GM23338 (cell line): ENCODE measurements around the gene DPF1. TPM values are rescaled to one million over a fixed set of nuclear protein-coding genes. Genes with fewer than 3 reads are reported as not detected.

ENCODE experiments used
- ATAC-seq: fragments of 200-7000 bp; cut with Tn5 transposase; 3 replicates; pipeline ENCODE4 v1.9.1; 2020
- DNase-seq: peaks from one replicate; pipeline ENCODE4 v3.0.0-alpha.2; 2015; ENCODE audit warnings: low spot score
- H2AFZ ChIP-seq: fragments of 200-600 bp; sonication (generic); 2 replicates; pipeline ENCODE4 v1.8.0; 2016; ENCODE audit warnings: antibody characterized with exemption, mild to moderate bottlenecking, moderate library complexity
- H3F3A ChIP-seq: fragments of 200-600 bp; sonication (generic); replicated peaks from 2 replicates; pipeline ENCODE4 v1.8.0; 2017; ENCODE audit warnings: antibody characterized with exemption, mixed run types, low read depth
- H3K27ac ChIP-seq: fragments of 200-600 bp; sonication (generic); 2 replicates; pipeline ENCODE4 v1.6.1; 2016; ENCODE audit warnings: low read depth
- H3K27me3 ChIP-seq: fragments of 200-600 bp; sonication (generic); 2 replicates; pipeline ENCODE4 v1.8.0; 2016; ENCODE audit warnings: mild to moderate bottlenecking, mixed run types, moderate library complexity; ENCODE audit not compliant: insufficient read depth
- H3K36me3 ChIP-seq: fragments of 200-600 bp; sonication (generic); 2 replicates; pipeline ENCODE4 v1.8.0; 2016; ENCODE audit warnings: mild to moderate bottlenecking; ENCODE audit not compliant: insufficient read depth
- H3K4me1 ChIP-seq: fragments of 200-600 bp; sonication (generic); 2 replicates; pipeline ENCODE4 v1.8.0; 2016; ENCODE audit warnings: mild to moderate bottlenecking, moderate library complexity; ENCODE audit not compliant: insufficient read depth
- H3K4me2 ChIP-seq: fragments of 200-600 bp; sonication (generic); 2 replicates; pipeline ENCODE4 v1.7.1; 2017; ENCODE audit warnings: mixed run types
- H3K4me3 ChIP-seq: fragments of 200-600 bp; sonication (generic); 2 replicates; pipeline ENCODE4 v1.6.1; 2016; ENCODE audit warnings: mixed run types
- H3K79me2 ChIP-seq: fragments of 200-600 bp; sonication (generic); replicated peaks from 2 replicates; pipeline ENCODE4 v1.8.0; 2017; ENCODE audit warnings: mild to moderate bottlenecking; ENCODE audit not compliant: insufficient read depth
- H3K9me2 ChIP-seq: fragments of 200-600 bp; sonication (generic); 2 replicates; pipeline ENCODE4 v1.8.0; 2017; ENCODE audit not compliant: insufficient read depth
- H4K20me1 ChIP-seq: fragments of 200-600 bp; sonication (generic); replicated peaks from 2 replicates; pipeline ENCODE4 v1.8.0; 2017; ENCODE audit warnings: mild to moderate bottlenecking; ENCODE audit not compliant: insufficient read depth
- H3K27ac Mint-ChIP-seq: 2 replicates; pipeline ENCODE4 v1.8.0; 2020; ENCODE audit warnings: inconsistent platforms, mild to moderate bottlenecking, moderate library complexity, mixed read lengths
- H3K27me3 Mint-ChIP-seq: 3 replicates; pipeline ENCODE4 v1.8.0; 2022; ENCODE audit warnings: low read depth, mild to moderate bottlenecking, moderate library complexity, mixed read lengths, inconsistent platforms; ENCODE audit not compliant: insufficient read depth, poor library complexity
- H3K36me3 Mint-ChIP-seq: 3 replicates; pipeline ENCODE4 v1.8.0; 2021; ENCODE audit warnings: low read depth, mild to moderate bottlenecking, inconsistent platforms, moderate library complexity, mixed read lengths
- H3K4me1 Mint-ChIP-seq: 3 replicates; pipeline ENCODE4 v1.8.0; 2020; ENCODE audit warnings: mild to moderate bottlenecking, inconsistent platforms, mixed read lengths
- H3K4me3 Mint-ChIP-seq: 3 replicates; pipeline ENCODE4 v1.8.0; 2021; ENCODE audit warnings: moderate library complexity, mild to moderate bottlenecking, inconsistent platforms, mixed read lengths
- H3K9me3 Mint-ChIP-seq: 3 replicates; pipeline ENCODE4 v1.8.0; 2020; ENCODE audit warnings: moderate library complexity, mild to moderate bottlenecking, inconsistent platforms, mixed read lengths
- CREB1 ChIP-seq: fragments of 250-450 bp; sonication (Bioruptor Pico); IDR thresholded peaks from 2 replicates; pipeline ENCODE4 v1.5.0; 2020; ENCODE audit warnings: low read depth, mild to moderate bottlenecking, moderate library complexity
- CTCF ChIP-seq, 2 experiments: fragments of 200-600 bp in 1 of 2; sonication (generic) in 1 of 2; conservative IDR thresholded peaks; 2 replicates each; pipeline versions ENCODE4 v1.5.1 to v1.6.1; 2016 to 2017; ENCODE audit warnings: antibody characterized with exemption in 2 of 2, low read depth in 2 of 2, mild to moderate bottlenecking in 2 of 2, moderate library complexity in 1 of 2
- ETS1 ChIP-seq: IDR thresholded peaks from 2 replicates; pipeline ENCODE4 v1.6.1; 2016; ENCODE audit warnings: antibody characterized with exemption
- EZH2 ChIP-seq: fragments of 200-600 bp; sonication (generic); IDR thresholded peaks from one replicate; pipeline ENCODE4 v1.8.0; 2017; ENCODE audit warnings: antibody characterized with exemption, mild to moderate bottlenecking, low read depth; ENCODE audit not compliant: unreplicated experiment
- EZH2phosphoT487 ChIP-seq: fragments of 200-600 bp; sonication (generic); IDR thresholded peaks from one replicate; pipeline ENCODE4 v1.8.1; 2018; ENCODE audit warnings: antibody characterized with exemption; ENCODE audit not compliant: unreplicated experiment
- JUNB ChIP-seq: IDR thresholded peaks from one replicate; pipeline ENCODE4 v1.6.1; 2016; ENCODE audit warnings: antibody characterized with exemption; ENCODE audit not compliant: unreplicated experiment
- NANOG ChIP-seq: IDR thresholded peaks from 2 replicates; pipeline ENCODE4 v1.6.1; 2016; ENCODE audit warnings: antibody characterized with exemption, borderline replicate concordance
- POLR2AphosphoS5 ChIP-seq: IDR thresholded peaks from 2 replicates; pipeline ENCODE4 v1.6.1; 2016; ENCODE audit warnings: antibody characterized with exemption, low read depth
- REST ChIP-seq: IDR thresholded peaks from one replicate; pipeline ENCODE4 v1.6.1; 2018; ENCODE audit warnings: antibody characterized with exemption; ENCODE audit not compliant: unreplicated experiment
- STAT1 ChIP-seq: IDR thresholded peaks from one replicate; pipeline ENCODE4 v1.6.1; 2016; ENCODE audit warnings: antibody characterized with exemption; ENCODE audit not compliant: unreplicated experiment
- ZNF114 ChIP-seq: fragments of 250-450 bp; sonication (Bioruptor Pico); IDR thresholded peaks from 2 replicates; pipeline ENCODE4 v1.5.0; 2020; ENCODE audit warnings: mild to moderate bottlenecking, moderate library complexity
- ZNF331 ChIP-seq: fragments of 250-450 bp; sonication (Bioruptor Pico); IDR thresholded peaks from 2 replicates; pipeline ENCODE4 v1.5.0; 2020; ENCODE audit warnings: low read depth, mild to moderate bottlenecking, moderate library complexity
- ZNF462 ChIP-seq: fragments of 250-450 bp; sonication (Bioruptor Pico); IDR thresholded peaks from 2 replicates; pipeline ENCODE4 v1.5.0; 2020; ENCODE audit warnings: mild to moderate bottlenecking, moderate library complexity
- polyA plus RNA-seq: library from polyadenylated mRNA; unstranded; fragments of >200 nt; fragmentation: Nextera tagmentation; extraction: Ambion mirVana; gene quantifications from 2 replicates; pipeline ENCODE4 v1.2.1, GENCODE V29; 2016
- total RNA-seq: library from RNA; depleted of rRNA; stranded (reverse); fragments of >200 nt; shearing (Covaris generic); gene quantifications from 2 replicates; pipeline ENCODE4 v1.2.3, GENCODE V29; 2014

The DPF1 gene
- total and polyA plus RNA-seq, 2 experiments from 2014 or later, result 8.3 to 11.7 TPM

GRCh38 chr19:38191747-38192146 lies 32.3 kb downstream of the DPF1 start:
- Histone ChIP-seq H3K79me2 (no peaks in the 10 kb centered on the region), H4K20me1 (peaks cover 8% of the 10 kb centered on the region; the same call in 1 of the 2 replicates), H3K9me2 (no peaks in the 10 kb centered on the region), H3K4me1 (no peaks in the 10 kb centered on the region), H3K36me3 (no peaks in the 10 kb centered on the region), H3F3A (no peaks in the 10 kb centered on the region), H3K27ac (no peak overlapping the region), H3K4me2 (no peak overlapping the region), H3K4me3 (no peak overlapping the region), H3K27me3 (no peaks in the 10 kb centered on the region), H2AFZ (no peak overlapping the region)
- Mint-ChIP-seq H3K27ac (no peak overlapping the region; the same call in 1 of the 2 replicates), H3K27me3 (peaks cover 8% of the 10 kb centered on the region), H3K4me1 (peaks cover 2% of the 10 kb centered on the region; the same call in 1 of the 3 replicates), H3K4me3 (no peak overlapping the region), H3K36me3 (peaks cover 19% of the 10 kb centered on the region; the same call in 2 of the 3 replicates), H3K9me3 (no peaks in the 10 kb centered on the region; the same call in 2 of the 3 replicates)
- ATAC-seq, result no peak
- no peak for TF ChIP-seq EZH2phosphoT487
- TF ChIP-seq POLR2AphosphoS5, result no peak
- TF ChIP-seq CTCF (conservative IDR thresholded peaks at IDR 0.05; ENCODE audit: low read depth in 2 of 2), result no peak
- TF ChIP-seq REST, result no peak
- no peak for TF ChIP-seq ZNF114 (CRISPR knock-in tag)
- TF ChIP-seq JUNB, result no peak
- TF ChIP-seq ZNF331, result no peak
- no peak for TF ChIP-seq CREB1 (CRISPR knock-in tag)
- TF ChIP-seq NANOG, result no peak
- no peak for TF ChIP-seq ETS1
- TF ChIP-seq STAT1, result no peak
- no peak for TF ChIP-seq EZH2
- TF ChIP-seq ZNF462 (CRISPR knock-in tag), result no peak
- no peak for DNase-seq
